GM21423 (cell line): ENCODE data around the gene HDDC3.

Experiments
- ATAC-seq: cut with Tn5 transposase; IDR thresholded peaks from one replicate; pipeline ENCODE4 v1.9.1; 2021; ENCODE audit warnings: mild to moderate bottlenecking, moderate library complexity; ENCODE audit not compliant: unreplicated experiment

Gene HDDC3

DNA sequence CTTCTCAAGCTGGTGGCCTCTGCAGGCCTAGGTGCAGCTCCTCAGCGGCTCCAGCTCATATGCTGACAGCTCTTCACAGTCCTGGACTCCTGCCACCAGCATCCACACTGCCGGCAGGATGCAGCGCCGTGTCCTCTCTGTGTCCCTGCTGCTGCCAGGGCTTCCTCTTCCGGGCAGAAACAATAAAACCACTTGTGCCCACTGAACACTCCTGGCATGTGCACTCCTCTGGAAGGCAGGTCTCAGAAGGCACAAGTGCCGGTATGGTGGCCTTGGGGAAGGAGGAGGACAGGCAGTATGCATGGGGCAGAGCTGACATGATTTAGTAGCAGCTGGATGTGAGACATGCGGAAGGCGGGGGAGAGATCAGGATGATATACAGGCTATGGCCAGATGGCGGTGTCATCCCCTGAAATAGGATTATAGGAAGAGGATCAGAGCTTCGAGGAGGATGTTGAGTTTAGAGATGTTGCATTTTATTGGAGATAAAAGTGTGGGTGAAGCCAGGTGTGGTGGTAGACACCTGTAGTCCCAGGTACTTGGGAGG, 36.7 kb downstream of the HDDC3 start:
- ATAC-seq = no peak

DNA sequence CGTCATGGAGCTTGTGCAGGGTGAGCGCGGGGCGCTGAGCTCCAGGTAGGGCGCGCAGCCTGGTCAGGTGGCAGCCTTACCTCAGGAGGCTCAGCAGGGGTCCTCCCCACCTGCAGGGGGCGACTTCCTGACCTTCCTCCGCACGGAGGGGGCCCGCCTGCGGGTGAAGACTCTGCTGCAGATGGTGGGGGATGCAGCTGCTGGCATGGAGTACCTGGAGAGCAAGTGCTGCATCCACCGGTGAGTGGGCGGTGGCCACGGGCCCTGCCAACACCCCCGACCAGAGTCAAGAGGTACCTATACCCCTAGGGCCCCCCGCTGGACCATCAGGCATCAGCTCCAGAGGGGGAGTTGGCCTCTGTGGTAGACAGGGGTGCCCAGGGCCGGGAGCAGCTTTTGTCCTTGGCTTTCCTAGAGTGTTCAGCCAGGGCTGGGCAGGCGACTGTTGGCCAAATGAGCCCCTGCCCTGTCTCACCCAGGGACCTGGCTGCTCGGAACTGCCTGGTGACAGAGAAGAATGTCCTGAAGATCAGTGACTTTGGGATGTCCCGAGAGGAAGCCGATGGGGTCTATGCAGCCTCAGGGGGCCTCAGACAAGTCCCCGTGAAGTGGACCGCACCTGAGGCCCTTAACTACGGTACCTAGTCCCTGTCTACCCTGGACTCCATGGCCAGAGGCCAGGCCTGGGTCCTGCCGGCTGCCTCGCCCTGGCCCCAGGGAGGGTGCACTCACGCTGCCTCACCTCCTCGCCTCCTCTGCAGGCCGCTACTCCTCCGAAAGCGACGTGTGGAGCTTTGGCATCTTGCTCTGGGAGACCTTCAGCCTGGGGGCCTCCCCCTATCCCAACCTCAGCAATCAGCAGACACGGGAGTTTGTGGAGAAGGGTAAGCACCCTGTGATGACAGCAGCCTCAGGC, 38.9 kb downstream of the HDDC3 start:
- ATAC-seq = no peak

DNA sequence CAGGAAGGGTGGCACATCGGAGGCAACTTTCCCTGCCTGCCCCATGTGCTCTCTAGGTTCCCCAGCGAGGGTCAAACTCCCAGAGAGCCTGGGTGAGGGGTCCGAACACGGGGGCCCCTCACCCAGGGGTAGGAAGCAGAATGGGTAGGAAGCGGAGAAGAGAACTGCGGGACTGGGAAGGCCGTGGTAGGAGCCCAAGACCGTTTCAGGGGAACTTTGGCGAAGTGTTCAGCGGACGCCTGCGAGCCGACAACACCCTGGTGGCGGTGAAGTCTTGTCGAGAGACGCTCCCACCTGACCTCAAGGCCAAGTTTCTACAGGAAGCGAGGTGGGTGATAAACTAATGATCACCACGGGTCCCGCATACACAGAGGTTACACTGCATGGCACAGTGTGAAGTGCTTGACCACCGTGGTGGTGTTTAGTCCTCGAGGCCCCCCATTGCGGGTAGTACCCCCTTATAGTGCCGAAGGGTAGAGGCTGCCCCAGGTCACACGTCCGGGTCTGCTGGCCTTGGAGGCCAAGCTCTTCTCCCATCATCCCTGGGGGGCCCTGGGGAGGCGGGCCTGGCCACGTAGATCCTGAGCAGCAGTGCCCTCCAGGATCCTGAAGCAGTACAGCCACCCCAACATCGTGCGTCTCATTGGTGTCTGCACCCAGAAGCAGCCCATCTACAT, 39.7 kb downstream of the HDDC3 start:
- ATAC-seq = no peak

GRCh38 chr15:90892023-90892422, 40.3 kb downstream of the HDDC3 start:
- ATAC-seq = no peak

- ATAC-seq = no peak
Observed at GRCh38 chr15:90891346-90891949, 40.9 kb downstream of the HDDC3 start.

DNA sequence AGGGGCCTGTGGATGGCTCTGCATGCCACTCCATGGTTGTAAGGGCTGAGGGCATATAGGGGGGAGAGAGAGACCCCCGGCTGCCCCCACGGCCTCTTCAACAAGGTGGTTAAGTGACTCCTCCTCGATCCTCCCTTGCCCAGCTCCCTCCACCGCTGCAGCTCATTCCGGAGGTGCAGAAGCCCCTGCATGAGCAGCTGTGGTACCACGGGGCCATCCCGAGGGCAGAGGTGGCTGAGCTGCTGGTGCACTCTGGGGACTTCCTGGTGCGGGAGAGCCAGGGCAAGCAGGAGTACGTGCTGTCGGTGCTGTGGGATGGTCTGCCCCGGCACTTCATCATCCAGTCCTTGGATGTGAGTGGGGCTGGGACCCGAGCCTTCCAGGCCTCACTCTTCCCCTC, 41.5 kb downstream of the HDDC3 start:
- ATAC-seq = no peak

GRCh38 chr15:90889736-90890456, 42.5 kb downstream of the HDDC3 start:
- no peak for ATAC-seq

DNA sequence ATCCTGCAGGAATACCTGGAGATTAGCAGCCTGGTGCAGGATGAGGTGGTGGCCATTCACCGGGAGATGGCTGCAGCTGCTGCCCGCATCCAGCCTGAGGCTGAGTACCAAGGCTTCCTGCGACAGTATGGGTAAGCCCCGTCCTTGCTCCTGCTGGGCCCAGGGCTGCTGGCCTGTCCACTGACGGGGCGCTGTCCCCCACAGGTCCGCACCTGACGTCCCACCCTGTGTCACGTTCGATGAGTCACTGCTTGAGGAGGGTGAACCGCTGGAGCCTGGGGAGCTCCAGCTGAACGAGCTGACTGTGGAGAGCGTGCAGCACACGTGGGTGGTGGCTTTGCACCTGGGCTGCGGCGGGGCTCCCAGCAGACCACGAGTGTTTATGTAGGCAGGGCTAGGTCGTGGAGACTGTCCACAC, 43.0 kb downstream of the HDDC3 start:
- ATAC-seq = no peak

GRCh38 chr15:90887037-90887481, 45.3 kb downstream of the HDDC3 start:
- no peak for ATAC-seq

- no peak for ATAC-seq
Observed at GRCh38 chr15:90886291-90886614, 46.1 kb downstream of the HDDC3 start.

- peak; percentile 36 for ATAC-seq
Observed at GRCh38 chr15:90885432-90886290, 46.7 kb downstream of the HDDC3 start.

DNA sequence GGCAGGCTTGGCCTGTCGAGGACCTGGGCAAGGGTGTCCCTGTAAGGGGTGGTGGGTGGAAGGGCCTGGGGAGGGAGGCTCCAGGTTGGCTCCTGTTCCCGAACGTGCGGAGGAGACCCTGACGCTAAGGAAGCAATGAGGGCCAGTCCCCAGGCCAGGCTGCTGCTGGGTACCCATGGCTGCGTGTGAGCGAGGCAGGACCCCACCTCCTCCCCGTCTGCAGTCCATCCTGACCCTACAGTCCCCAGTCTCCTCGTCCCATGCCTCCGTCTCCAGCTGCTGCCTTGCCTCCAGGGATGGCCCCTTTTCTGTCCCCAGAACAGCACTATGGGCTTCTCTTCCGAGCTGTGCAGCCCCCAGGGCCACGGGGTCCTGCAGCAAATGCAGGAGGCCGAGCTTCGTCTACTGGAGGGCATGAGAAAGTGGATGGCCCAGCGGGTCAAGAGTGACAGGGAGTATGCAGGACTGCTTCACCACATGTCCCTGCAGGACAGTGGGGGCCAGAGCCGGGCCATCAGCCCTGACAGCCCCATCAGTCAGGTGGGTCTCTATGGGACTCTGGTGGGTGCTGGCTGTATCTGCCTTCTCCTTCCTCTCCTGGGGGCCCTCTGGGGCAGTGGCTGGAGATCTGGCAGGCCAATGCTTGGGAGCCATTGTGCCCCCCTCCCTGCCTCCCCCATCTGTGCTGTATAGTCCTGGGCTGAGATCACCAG, 47.5 kb downstream of the HDDC3 start:
- ATAC-seq = peak; percentile 9

DNA sequence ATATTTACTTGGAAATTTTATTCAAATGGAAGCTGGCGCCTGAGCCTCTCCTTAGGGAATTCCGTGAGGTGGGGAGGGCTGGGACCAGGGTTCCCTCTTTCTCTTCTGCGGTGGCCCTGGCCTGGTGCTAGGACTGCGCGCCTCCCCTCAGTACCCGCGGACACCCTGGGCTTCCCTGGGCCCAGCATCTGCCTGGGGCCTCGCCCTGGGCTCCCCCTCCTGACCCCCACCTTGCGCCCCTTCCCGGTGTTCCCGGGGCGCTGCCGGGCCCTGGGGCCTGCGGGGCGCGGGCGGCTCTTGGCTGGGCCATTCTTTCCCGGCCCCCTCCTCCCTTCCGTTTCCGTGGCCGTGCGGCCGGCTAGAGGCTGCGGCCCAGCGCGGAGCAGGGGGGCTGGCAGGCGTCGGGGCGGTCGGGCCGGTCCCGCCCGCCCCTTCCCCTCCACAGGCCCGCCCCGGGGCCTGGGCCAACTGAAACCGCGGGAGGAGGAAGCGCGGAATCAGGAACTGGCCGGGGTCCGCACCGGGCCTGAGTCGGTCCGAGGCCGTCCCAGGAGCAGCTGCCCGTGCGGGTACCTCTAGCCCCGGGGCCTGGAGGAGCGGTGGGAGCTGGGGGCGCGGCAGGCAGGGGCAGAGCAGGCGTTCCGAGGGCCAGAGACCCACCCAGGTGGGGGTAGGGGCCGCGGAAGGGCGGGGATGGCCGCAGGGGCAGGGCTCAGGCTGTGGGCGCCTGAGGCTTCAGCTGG, 48.2 kb downstream of the HDDC3 start, which contains the start of gene FES:
FES (plus strand) TSS at position 529 of the 743 bp plus-strand sequence. CDS start 542 bp downstream, outside the sequence.
- peak; percentile 40 for ATAC-seq

DNA sequence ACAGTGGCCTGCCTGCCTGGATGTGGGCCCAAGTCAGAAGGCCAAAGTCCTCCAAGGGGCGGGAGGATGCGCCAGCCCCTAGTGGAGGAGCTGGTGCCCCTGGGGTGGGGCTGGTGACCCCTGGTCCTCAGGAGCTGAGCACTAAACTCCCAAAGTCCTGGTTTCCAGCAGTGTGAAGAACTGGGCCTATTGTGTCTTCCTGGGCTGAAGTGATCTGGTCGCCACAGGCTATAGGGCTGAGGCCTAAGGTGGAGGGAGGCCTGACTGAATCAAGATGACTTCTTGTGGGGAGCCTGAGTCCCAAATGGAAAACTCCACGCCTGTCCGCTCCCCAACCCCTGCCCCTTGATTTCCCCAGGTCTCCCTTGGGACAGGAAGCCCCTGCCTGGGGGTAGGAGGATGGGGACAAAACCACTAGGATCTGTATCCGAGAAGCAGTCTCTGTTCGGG, 48.8 kb downstream of the HDDC3 start:
- no peak for ATAC-seq

GRCh38 chr15:90882781-90883525, 49.4 kb downstream of the HDDC3 start:
- no peak for ATAC-seq

DNA sequence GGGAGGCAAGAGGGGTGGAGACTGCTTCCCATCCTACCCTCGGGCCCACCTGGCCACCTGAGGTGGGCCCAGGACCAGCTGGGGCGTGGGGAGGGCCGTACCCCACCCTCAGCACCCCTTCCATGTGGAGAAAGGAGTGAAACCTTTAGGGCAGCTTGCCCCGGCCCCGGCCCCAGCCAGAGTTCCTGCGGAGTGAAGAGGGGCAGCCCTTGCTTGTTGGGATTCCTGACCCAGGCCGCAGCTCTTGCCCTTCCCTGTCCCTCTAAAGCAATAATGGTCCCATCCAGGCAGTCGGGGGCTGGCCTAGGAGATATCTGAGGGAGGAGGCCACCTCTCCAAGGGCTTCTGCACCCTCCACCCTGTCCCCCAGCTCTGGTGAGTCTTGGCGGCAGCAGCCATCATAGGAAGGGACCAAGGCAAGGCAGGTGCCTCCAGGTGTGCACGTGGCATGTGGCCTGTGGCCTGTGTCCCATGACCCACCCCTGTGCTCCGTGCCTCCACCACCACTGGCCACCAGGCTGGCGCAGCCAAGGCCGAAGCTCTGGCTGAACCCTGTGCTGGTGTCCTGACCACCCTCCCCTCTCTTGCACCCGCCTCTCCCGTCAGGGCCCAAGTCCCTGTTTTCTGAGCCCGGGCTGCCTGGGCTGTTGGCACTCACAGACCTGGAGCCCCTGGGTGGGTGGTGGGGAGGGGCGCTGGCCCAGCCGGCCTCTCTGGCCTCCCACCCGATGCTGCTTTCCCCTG, 50.2 kb downstream of the HDDC3 start:
- ATAC-seq = no peak
